GM23338 (cell line): ENCODE results near the gene FICD. TPM values are rescaled to one million over a fixed set of nuclear protein-coding genes. Genes with fewer than 3 reads are reported as not detected.

Source experiments
- ATAC-seq: fragments of 200-7000 bp; cut with Tn5 transposase; 3 replicates; pipeline ENCODE4 v1.9.1; 2020
- DNase-seq: peaks from one replicate; pipeline ENCODE4 v3.0.0-alpha.2; 2015; ENCODE audit warnings: low spot score
- H2AFZ ChIP-seq: fragments of 200-600 bp; sonication (generic); 2 replicates; pipeline ENCODE4 v1.8.0; 2016; ENCODE audit warnings: antibody characterized with exemption, mild to moderate bottlenecking, moderate library complexity
- H3F3A ChIP-seq: fragments of 200-600 bp; sonication (generic); replicated peaks from 2 replicates; pipeline ENCODE4 v1.8.0; 2017; ENCODE audit warnings: antibody characterized with exemption, mixed run types, low read depth
- H3K27ac ChIP-seq: fragments of 200-600 bp; sonication (generic); 2 replicates; pipeline ENCODE4 v1.6.1; 2016; ENCODE audit warnings: low read depth
- H3K27me3 ChIP-seq: fragments of 200-600 bp; sonication (generic); 2 replicates; pipeline ENCODE4 v1.8.0; 2016; ENCODE audit warnings: mild to moderate bottlenecking, mixed run types, moderate library complexity; ENCODE audit not compliant: insufficient read depth
- H3K36me3 ChIP-seq: fragments of 200-600 bp; sonication (generic); 2 replicates; pipeline ENCODE4 v1.8.0; 2016; ENCODE audit warnings: mild to moderate bottlenecking; ENCODE audit not compliant: insufficient read depth
- H3K4me1 ChIP-seq: fragments of 200-600 bp; sonication (generic); 2 replicates; pipeline ENCODE4 v1.8.0; 2016; ENCODE audit warnings: mild to moderate bottlenecking, moderate library complexity; ENCODE audit not compliant: insufficient read depth
- H3K4me2 ChIP-seq: fragments of 200-600 bp; sonication (generic); 2 replicates; pipeline ENCODE4 v1.7.1; 2017; ENCODE audit warnings: mixed run types
- H3K4me3 ChIP-seq: fragments of 200-600 bp; sonication (generic); 2 replicates; pipeline ENCODE4 v1.6.1; 2016; ENCODE audit warnings: mixed run types
- H3K79me2 ChIP-seq: fragments of 200-600 bp; sonication (generic); replicated peaks from 2 replicates; pipeline ENCODE4 v1.8.0; 2017; ENCODE audit warnings: mild to moderate bottlenecking; ENCODE audit not compliant: insufficient read depth
- H3K9me2 ChIP-seq: fragments of 200-600 bp; sonication (generic); 2 replicates; pipeline ENCODE4 v1.8.0; 2017; ENCODE audit not compliant: insufficient read depth
- H4K20me1 ChIP-seq: fragments of 200-600 bp; sonication (generic); replicated peaks from 2 replicates; pipeline ENCODE4 v1.8.0; 2017; ENCODE audit warnings: mild to moderate bottlenecking; ENCODE audit not compliant: insufficient read depth
- H3K27ac Mint-ChIP-seq: 2 replicates; pipeline ENCODE4 v1.8.0; 2020; ENCODE audit warnings: inconsistent platforms, mild to moderate bottlenecking, moderate library complexity, mixed read lengths
- H3K27me3 Mint-ChIP-seq: 3 replicates; pipeline ENCODE4 v1.8.0; 2022; ENCODE audit warnings: low read depth, mild to moderate bottlenecking, moderate library complexity, mixed read lengths, inconsistent platforms; ENCODE audit not compliant: insufficient read depth, poor library complexity
- H3K36me3 Mint-ChIP-seq: 3 replicates; pipeline ENCODE4 v1.8.0; 2021; ENCODE audit warnings: low read depth, mild to moderate bottlenecking, inconsistent platforms, moderate library complexity, mixed read lengths
- H3K4me1 Mint-ChIP-seq: 3 replicates; pipeline ENCODE4 v1.8.0; 2020; ENCODE audit warnings: mild to moderate bottlenecking, inconsistent platforms, mixed read lengths
- H3K4me3 Mint-ChIP-seq: 3 replicates; pipeline ENCODE4 v1.8.0; 2021; ENCODE audit warnings: moderate library complexity, mild to moderate bottlenecking, inconsistent platforms, mixed read lengths
- H3K9me3 Mint-ChIP-seq: 3 replicates; pipeline ENCODE4 v1.8.0; 2020; ENCODE audit warnings: moderate library complexity, mild to moderate bottlenecking, inconsistent platforms, mixed read lengths
- CREB1 ChIP-seq: fragments of 250-450 bp; sonication (Bioruptor Pico); IDR thresholded peaks from 2 replicates; pipeline ENCODE4 v1.5.0; 2020; ENCODE audit warnings: low read depth, mild to moderate bottlenecking, moderate library complexity
- CTCF ChIP-seq, 2 experiments: fragments of 200-600 bp in 1 of 2; sonication (generic) in 1 of 2; conservative IDR thresholded peaks; 2 replicates each; pipeline versions ENCODE4 v1.5.1 to v1.6.1; 2016 to 2017; ENCODE audit warnings: antibody characterized with exemption in 2 of 2, low read depth in 2 of 2, mild to moderate bottlenecking in 2 of 2, moderate library complexity in 1 of 2
- ETS1 ChIP-seq: IDR thresholded peaks from 2 replicates; pipeline ENCODE4 v1.6.1; 2016; ENCODE audit warnings: antibody characterized with exemption
- EZH2 ChIP-seq: fragments of 200-600 bp; sonication (generic); IDR thresholded peaks from one replicate; pipeline ENCODE4 v1.8.0; 2017; ENCODE audit warnings: antibody characterized with exemption, mild to moderate bottlenecking, low read depth; ENCODE audit not compliant: unreplicated experiment
- EZH2phosphoT487 ChIP-seq: fragments of 200-600 bp; sonication (generic); IDR thresholded peaks from one replicate; pipeline ENCODE4 v1.8.1; 2018; ENCODE audit warnings: antibody characterized with exemption; ENCODE audit not compliant: unreplicated experiment
- JUNB ChIP-seq: IDR thresholded peaks from one replicate; pipeline ENCODE4 v1.6.1; 2016; ENCODE audit warnings: antibody characterized with exemption; ENCODE audit not compliant: unreplicated experiment
- NANOG ChIP-seq: IDR thresholded peaks from 2 replicates; pipeline ENCODE4 v1.6.1; 2016; ENCODE audit warnings: antibody characterized with exemption, borderline replicate concordance
- REST ChIP-seq: IDR thresholded peaks from one replicate; pipeline ENCODE4 v1.6.1; 2018; ENCODE audit warnings: antibody characterized with exemption; ENCODE audit not compliant: unreplicated experiment
- ZNF114 ChIP-seq: fragments of 250-450 bp; sonication (Bioruptor Pico); IDR thresholded peaks from 2 replicates; pipeline ENCODE4 v1.5.0; 2020; ENCODE audit warnings: mild to moderate bottlenecking, moderate library complexity
- ZNF331 ChIP-seq: fragments of 250-450 bp; sonication (Bioruptor Pico); IDR thresholded peaks from 2 replicates; pipeline ENCODE4 v1.5.0; 2020; ENCODE audit warnings: low read depth, mild to moderate bottlenecking, moderate library complexity
- ZNF462 ChIP-seq: fragments of 250-450 bp; sonication (Bioruptor Pico); IDR thresholded peaks from 2 replicates; pipeline ENCODE4 v1.5.0; 2020; ENCODE audit warnings: mild to moderate bottlenecking, moderate library complexity
- polyA plus RNA-seq: library from polyadenylated mRNA; unstranded; fragments of >200 nt; fragmentation: Nextera tagmentation; extraction: Ambion mirVana; gene quantifications from 2 replicates; pipeline ENCODE4 v1.2.1, GENCODE V29; 2016
- total RNA-seq: library from RNA; depleted of rRNA; stranded (reverse); fragments of >200 nt; shearing (Covaris generic); gene quantifications from 2 replicates; pipeline ENCODE4 v1.2.3, GENCODE V29; 2014

Gene FICD
- total and polyA plus RNA-seq, 2 experiments from 2014 or later: 4.9 to 5.3 TPM

- no peak for DNase-seq
- H3K27me3 ChIP-seq: no peaks in the 10 kb centered on the region
- H3K36me3 Mint-ChIP-seq: peaks cover 33% of the 10 kb centered on the region; the same call in 2 of the 3 replicates
- H3K4me1 ChIP-seq: no peaks in the 10 kb centered on the region; the same call in 1 of the 2 replicates
- H3F3A ChIP-seq: peaks cover 5% of the 10 kb centered on the region; the same call in 1 of the 2 replicates
- H3K27ac ChIP-seq: peak overlapping the region; percentile 87
- TF ChIP-seq CREB1 (CRISPR knock-in tag): no peak
- TF ChIP-seq ETS1: no peak
- no peak for TF ChIP-seq EZH2phosphoT487
- no peak for TF ChIP-seq NANOG
- no peak for TF ChIP-seq ZNF462
- TF ChIP-seq ZNF331 (CRISPR knock-in tag): no peak
- TF ChIP-seq CTCF (conservative IDR thresholded peaks at IDR 0.05; ENCODE audit: low read depth in 2 of 2): no peak
- no peak for TF ChIP-seq ZNF114 (CRISPR knock-in tag)
- no peak for TF ChIP-seq EZH2
- TF ChIP-seq JUNB: no peak
- TF ChIP-seq REST: no peak
- H3K27ac Mint-ChIP-seq: peak overlapping the region; percentile 100
- H3K4me3 ChIP-seq: peak overlapping the region; percentile 95
- H4K20me1 ChIP-seq: peaks cover 44% of the 10 kb centered on the region
- no peaks in the 10 kb centered on the region for H3K9me2 ChIP-seq
- peaks cover 76% of the 10 kb centered on the region for H3K79me2 ChIP-seq
- no peak for ATAC-seq
- peak overlapping the region; percentile 100 for H3K4me3 Mint-ChIP-seq
- H3K27me3 Mint-ChIP-seq: no peaks in the 10 kb centered on the region
- H3K36me3 ChIP-seq: peaks cover 13% of the 10 kb centered on the region
- peaks cover 23% of the 10 kb centered on the region for H3K4me1 Mint-ChIP-seq
- no peaks in the 10 kb centered on the region; the same call in 2 of the 3 replicates for H3K9me3 Mint-ChIP-seq
- peak overlapping the region; percentile 76 for H3K4me2 ChIP-seq
- H2AFZ ChIP-seq: no peak overlapping the region
Measured at GRCh38 chr12:108560321-108560721, 45.2 kb downstream of the FICD start.
